Measurements from ENCODE around the gene PCDHGA2.

DNA sequence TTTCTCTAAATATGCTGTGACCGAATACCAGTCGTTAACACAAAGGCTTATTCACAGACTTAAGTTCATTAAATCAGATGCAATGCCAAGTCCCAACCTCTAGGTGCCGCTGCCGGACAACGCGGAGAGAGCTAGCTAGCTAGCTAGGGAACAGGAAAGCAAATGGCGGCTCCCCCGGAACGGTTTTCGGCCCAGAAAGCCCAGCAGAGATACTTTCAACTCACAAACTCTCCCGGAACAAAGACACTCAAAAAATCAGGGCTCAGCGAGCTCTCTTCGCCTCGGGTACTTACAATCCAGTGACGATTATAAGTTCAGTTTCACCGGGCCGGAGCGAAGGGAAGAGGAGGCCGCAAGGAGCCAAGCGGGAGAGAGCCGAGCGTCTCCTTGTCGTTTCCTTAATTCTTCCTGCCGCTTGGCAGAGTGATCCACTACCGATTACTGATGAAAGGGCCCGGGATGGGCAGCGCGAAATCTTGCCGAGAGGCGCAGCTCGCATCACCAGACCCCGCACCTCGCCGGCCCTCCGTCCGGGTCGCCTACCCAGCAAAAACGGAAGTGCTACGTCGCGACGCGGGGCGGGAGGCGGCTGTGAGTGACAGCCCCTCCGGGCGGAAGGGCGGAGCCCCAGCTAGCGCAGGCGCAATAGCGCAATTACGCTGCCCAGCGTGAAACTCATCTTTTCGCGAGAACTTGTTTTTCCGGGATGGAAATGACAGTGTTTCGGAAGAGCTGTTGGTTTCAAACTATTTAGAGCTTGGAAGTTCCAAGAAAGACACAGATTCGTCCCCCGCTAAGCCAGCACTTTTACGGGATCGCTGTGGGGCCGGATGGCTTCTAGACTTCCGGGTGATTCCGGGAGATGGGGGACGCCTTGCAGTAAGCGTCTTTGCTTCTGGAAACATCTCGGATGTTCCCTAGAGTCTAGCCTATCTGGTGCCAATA, 18.1 kb upstream of the PCDHGA2 start, which contains the start of gene TAF7:
- TF ChIP-seq, protein P1, sequence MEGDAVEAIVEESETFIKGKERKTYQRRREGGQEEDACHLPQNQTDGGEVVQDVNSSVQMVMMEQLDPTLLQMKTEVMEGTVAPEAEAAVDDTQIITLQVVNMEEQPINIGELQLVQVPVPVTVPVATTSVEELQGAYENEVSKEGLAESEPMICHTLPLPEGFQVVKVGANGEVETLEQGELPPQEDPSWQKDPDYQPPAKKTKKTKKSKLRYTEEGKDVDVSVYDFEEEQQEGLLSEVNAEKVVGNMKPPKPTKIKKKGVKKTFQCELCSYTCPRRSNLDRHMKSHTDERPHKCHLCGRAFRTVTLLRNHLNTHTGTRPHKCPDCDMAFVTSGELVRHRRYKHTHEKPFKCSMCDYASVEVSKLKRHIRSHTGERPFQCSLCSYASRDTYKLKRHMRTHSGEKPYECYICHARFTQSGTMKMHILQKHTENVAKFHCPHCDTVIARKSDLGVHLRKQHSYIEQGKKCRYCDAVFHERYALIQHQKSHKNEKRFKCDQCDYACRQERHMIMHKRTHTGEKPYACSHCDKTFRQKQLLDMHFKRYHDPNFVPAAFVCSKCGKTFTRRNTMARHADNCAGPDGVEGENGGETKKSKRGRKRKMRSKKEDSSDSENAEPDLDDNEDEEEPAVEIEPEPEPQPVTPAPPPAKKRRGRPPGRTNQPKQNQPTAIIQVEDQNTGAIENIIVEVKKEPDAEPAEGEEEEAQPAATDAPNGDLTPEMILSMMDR (IDR thresholded peaks at IDR 0.05 in 4 of 5, conservative IDR thresholded peaks at IDR 0.05 in 1 of 5) = peak; percentile 79 to 95 (median 88)
- peak; percentile 99 to 100 for TF ChIP-seq POLR2A (IDR thresholded peaks at IDR 0.05)
